Measurements from ENCODE around the gene PRKAG1.

The PRKAG1 gene

DNA sequence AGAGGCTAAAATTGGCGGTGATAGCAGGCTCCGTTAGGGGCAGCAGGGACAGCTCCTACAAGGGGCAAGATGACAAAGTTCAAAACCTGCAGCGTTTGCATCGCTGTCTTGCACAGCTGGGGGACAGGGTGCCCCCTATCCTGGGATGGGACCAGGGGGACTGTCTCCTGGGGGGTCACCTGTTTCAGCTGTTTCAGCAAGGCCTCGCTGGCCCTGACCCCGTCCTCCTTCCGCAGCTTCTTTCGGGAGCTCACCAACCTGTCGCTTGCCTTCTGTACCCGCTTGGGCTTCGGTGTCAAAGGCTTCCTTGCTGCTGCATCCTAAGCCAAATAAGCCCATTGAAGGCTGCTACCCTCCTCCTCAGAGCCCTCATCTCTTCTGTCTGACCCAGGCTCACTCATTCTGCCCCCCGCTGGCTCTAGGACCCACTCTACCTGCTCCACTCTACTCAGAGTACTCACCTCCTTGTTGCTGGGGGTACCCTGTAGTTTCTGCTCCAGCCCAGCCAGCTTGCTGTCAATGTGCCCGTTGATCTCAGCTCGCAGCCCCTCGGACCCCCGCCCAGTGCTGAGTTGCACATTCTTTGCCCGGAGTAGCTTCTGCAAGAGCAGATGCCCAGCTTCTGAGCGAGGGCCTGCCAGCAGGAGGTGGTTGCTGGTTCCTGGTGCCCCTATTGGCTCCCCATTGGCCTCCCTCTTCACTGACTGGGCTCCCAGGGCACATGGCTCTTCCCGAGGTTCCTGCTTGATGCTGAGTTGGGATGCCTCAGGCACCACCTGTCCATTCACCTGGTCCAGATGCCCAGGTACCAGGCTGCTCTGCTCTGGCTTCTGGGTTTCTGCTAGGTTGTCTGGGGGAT lies 12.4 kb upstream of the PRKAG1 start:
- DNase-seq: no peak

DNA sequence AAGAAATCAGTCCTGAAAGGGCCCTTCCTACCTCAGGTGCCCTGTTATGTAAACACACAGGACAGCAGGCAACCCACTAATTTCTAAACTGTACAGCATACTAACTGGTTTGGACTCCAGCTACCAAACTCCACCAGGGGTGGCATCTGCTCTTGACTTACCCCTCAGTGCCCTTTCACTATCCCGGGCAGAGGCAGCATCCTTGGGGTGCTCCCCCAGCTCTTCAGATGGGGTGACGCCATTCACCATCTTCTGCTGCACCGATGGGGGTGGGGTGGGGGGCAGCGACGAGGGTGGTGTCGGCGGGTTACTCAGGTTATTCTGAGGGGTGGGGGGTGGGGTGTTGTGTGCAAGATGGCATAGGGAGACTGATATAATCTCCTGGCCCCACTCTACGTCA lies 11.5 kb upstream of the PRKAG1 start:
- no peak for DNase-seq

DNA sequence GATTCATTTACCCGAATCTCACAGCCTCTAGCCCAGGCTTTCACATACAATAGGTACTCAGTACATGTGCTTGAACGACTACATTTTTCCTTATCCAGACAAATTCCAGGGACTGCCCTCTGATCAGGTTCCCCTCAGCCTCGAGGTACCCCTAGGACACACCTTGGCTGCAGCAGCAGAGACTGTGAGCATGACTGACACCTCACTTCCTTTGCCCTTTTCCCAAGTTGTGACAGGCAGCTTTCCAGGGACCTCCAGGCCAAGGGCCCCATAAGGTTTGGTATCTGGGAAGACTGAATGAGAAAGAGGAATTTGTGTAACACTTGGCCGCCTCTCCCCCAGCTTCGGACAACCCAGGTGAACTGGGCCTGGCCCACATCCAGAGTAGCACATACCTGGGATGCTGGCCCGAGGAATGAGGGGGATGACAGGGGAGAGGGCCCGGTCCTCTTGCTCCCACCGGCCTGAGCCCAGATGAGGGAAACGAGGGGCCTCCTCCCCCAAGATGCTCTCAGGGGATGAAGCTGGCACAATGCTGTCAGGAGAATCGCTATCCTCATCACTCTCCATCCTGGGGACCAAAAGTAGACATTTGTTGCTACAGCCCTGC lies 10.2 kb upstream of the PRKAG1 start:
- DNase-seq: no peak

DNA sequence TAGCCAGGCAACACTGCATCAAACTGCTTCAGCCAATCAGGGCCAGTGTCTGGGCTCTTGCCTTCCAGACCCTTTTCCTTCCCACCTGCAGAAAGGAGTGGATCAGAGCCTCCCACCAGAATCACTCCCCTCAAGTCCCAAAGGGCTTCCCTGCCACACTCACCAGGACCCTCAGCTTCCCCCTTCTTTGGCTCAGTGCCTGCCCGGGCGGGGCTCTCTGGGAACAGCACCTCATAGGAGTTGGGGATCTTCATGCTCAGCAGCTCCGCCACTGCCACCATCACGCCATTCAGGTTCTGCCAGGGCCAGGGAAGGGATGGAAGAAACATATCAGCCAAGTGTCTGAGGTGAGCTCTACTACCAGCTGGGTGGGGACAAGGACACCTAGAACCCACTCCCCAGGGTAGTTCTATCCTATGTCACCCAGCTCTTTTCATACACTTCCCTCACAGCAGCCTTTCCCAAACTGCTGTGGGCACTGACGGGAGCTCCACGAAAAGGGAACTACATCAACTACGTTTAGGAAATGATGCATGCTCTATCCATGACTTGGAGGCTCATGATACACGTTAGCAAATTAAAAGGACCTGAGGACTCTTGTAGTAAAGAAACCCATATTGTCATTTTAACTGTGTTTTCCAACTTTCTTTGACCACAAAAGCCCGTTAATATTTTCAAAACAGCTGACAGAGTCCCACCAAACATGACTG lies 9.4 kb upstream of the PRKAG1 start:
- DNase-seq: no peak

DNA sequence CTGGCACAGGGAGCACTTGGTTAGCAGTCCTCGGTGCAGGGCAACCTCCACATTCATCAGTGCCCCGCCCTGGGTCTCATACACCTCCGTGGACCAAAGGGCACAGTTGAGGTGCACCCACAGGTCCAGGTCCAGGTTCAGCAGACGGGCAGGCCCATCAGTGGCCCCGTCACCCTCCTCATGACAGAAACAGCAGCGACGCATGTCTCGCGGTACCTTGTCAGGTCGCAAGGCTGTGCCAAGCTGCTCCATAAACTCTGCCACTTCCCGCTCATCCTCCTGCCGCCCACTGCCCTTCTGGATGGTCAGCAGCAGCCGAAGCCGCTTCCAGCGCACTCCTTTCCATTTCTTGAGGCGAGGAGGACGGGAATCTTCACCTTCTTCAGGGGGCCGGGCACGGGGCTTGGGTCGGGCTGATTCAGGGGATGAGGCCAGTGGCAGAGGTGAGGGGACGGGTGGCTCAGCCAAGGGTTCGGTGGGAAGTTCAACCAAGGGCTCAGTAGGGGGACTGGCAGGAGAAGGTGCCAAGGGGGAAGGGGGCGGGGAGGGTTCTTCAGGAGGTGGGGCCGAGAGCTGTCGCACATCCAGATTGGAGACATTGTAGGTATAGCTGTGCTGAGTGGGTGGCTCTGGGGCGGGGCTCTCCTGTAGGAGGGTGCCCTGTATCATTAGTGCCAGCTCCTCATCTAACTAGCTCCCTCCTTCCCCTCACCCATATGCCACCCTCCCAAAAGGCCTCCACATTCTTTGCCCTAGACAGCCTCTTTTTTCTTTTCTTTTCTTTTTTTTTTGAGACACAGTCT lies 8.3 kb upstream of the PRKAG1 start:
- no peak for DNase-seq

DNA sequence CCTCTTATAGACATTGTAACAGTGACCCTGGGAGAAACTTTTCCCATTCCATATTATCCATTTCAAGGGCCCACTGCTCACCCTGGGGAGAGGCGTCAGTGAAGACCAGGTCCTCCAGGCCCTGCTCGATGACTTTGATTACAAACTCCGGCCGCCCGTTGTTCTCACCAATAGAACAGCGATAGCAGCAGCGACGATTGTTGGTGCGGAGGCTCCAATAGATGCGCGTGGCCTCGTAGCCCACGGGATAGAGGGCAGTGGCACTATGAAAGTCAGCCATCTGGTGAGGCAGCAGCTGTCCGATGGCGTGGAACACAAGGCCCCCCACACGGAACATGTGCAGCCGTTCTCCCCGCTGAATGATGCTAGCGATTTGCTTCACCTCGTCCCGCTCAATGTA lies 7.5 kb upstream of the PRKAG1 start:
- no peak for DNase-seq

DNA sequence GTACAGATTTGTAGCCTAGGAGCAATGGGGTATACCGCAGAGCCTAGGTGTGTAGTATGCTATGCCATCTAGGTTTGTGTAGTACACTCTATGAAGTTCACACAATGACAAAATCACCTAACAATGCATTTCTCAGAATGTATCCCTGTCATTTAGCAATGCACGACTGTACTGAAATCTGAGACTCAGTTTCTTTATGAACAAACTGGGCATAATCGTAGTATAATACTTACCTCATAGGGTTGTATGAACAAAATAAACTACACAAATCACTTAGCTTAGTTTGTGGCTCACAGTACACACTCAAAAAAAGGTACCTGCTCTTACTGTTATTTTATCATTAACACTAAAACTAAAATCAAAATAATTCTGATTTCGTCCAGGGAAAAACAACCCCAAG lies 6.9 kb upstream of the PRKAG1 start:
- no peak for DNase-seq

DNA sequence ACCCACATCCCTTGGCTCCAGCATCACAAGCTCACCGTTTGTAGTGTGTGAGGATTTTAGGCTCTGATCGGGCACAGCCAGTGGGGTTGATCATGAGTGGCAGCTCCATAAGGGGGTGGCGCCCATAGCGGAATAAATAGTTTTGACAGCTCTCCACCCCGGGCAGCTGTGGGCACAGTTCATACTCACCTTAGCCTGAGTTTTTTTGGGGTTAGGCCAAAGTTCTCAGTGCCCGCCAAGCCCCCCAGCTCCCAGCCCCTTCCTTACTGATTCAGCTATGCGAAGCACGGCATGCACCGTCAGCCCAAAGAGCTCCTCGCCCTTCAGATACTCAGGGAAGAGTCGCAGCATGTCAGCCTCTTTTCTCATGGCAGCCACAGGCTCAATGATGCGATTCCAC lies 6.0 kb upstream of the PRKAG1 start:
- no peak for DNase-seq

DNA sequence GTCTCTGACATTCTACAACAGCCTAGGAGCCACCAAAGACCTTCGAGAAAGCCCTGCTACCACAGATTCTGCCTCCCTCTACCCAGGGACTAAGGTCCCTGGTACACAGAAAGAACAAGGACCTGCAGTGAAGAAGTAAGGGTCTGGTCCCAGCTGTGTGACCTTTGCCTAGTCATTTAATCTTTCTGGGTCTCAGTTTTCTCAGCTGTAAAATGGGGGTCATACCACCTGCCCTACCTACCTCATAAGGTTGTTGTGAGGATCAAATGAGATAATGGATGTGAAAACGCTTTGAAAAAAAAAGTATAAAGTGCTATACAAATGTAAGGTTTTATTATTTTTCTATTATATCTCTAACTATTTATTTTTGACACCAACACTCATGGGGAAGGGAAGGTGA lies 5.2 kb upstream of the PRKAG1 start:
- DNase-seq: no peak

DNA sequence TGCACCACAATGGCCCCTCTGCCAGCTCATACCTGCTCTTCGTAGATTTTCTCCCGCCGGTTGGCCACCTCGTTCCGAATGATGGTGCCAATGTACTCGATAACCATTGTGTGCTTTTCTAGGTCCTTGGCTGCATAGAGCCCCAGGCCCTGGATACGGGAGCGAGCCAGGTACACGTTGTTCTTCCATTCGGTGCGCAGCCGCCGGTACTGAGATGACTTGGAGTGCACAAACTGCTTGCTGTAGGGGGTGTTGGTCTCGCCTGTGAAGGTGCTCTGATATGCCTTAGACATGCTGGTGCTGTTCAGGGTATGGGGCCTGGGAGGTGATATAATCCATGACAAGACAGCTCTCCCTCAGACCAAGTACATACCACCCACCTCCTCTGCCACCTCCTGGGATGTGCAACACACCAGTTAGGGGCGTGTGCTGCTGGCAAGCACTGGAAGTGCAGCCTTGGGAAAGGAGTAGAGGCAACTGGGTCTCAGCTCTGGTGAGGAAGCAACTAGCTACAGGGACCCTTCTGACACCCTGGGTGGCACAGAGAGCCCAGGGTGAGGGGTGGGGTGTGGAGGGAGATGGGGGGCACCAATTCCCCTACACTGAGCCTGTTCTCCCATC lies 4.1 kb upstream of the PRKAG1 start:
- no peak for DNase-seq

DNA sequence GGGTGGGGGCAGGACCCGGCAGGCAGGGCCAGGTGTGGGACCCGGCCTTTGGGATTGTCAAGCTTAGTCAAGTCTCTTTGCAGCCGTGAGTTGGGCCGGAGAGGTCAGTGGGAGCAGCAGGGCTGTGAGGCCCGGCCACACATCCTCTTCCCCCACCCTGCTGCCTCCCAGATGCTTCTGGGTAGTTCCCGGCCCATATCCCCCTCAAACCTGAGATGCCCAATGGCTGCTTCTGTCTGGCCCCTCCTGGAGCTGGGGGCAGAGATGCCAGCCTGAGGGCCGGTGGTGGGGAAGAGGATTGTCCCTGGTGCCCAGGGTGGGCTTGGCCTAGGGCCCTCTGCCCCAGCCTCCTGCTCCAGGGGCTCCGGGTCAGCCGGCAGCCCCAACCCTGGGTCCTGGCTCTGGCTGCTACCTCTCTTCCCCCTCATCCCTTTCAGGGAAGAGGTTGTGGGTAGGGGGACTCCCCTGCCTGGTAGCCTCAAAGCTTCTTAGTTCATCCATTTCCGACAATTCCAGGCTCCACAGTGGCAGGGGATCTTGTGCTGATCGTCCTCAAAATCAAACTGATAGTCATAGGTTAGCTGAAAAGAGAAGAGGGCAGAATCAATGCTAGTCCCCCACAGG lies 2.8 kb upstream of the PRKAG1 start:
- no peak for DNase-seq

DNA sequence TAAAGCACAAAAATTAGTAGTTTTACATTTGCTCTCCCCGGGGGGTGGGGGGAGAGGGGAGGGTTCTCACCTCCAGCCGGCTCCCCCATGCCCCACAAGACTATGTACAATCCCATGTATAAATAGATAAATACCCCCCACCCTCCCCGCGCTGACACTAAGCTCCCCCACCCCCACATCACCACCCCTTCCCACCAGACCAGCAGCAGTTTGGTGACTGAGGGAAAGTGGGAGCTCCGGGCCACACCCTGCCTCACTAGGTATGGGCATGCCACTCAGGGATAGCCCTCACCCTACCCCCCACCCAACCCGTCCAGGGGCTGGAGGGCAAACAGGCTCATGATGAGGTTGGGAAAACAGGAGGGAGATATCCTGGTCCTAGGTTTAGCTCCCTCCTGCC lies 1.9 kb upstream of the PRKAG1 start:
- DNase-seq: no peak

DNA sequence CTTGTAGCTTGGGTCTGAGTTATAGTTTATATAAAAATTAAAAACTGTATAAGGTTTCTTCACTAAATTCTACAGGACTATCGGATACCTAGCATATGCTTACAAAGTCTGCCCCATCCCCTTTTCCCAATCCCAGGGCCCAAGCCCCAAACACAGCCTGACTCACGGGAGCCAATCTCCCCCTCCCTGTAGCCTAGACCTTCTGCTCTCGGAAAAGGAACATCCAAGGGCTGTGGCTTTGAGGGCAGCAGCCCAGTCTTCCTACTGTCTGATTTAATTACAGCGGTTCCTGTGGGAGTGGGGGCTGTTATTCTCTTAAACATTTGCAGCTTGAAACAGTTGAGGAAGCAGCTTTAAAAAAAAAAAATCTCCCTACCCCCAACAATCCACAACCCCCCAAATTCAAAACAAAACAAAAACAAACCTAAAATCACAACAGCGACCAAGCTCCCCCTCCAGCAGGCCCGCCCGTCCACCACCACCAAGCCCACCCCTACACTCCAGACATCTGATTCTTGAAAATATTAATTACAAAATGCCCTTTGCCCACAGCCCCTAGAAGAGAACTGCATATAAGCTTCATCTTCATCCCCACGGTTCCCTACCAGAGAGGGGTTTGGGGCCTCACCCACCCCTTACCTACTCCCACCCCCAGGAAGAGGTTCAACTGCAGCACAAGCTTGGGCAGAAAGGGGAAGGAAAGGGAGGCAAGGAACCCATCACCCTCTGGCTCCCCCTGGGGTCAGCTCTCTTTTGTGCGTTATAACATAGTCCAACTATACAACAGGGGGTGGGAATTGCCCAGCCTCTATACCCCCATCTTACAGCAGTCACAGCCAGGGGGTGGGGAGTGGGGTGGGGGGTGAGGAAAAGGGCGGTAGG lies 1.1 kb upstream of the PRKAG1 start:
- DNase-seq: no peak

DNA sequence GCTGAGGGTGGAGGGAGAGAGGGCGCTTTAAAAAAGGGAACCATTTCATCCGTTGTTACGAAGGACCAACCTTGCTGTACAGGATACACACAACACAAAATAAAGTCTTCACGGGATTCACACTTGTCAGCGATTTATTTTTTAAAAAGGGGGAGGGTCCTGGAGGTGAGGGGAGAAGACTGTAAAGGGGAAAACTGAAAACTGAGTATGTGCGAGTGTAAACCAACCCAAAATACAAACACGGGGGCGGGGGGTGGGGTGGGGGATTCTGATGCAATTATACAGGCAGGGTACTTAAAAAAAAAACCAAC lies 499 bp upstream of the PRKAG1 start:
- DNase-seq: no peak

DNA sequence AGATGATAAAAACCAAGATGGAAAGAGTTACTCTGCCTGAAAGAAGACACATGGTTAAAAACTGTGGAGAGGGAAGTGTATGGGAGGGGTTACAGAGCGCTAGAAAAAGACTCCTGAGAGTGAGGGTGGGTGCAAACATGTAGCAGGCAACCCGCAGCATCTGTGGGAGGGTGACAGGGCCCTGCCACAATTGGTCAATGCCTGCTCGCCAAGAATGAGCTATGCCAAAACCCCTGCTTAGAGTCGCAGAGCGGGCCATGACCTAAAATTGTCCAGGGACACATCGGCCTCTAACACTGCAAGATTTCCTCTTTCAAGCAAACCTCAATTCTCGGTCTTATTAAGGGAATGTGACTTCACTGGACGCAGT lies 700 bp downstream of the PRKAG1 start:
- peak in 1 of 2 donors; percentile 51 for DNase-seq

DNA sequence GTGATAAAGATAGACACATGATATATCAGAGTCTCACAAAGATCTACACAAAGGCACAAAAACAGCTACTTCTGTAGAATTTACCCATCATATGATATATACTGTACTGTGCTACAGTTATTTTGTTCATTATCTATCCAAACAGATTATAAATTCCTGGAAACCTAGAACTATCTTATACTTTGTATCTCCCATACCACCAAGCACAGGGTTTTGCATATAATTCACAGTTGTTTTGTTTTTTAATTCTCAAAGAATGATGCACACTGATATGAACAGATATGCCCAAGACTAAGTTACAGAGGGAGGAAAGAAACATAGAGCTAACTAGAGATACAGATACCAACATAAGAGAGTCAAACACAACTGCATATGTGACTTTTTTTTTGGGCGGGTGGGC lies 3.4 kb downstream of the PRKAG1 start:
- DNase-seq: no peak

DNA sequence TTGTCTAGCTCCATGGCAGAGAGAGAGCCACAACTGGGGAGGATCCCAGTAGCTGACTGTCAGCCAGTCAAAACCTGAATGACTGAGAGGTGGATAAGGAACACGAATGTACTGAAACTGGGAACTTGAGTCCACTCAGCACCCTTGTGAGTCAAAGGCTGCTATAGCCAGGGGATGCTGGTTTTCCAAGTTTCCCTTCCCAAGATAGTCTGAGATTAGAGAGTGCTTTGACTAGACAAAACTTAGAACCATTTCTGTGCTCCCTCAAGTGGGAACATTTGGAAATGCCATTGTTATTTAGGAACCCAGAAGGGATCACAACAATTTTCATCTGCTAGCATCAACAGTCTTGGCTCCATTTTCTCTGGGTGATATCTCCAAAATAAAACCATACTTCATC lies 4.0 kb downstream of the PRKAG1 start:
- no peak for DNase-seq

DNA sequence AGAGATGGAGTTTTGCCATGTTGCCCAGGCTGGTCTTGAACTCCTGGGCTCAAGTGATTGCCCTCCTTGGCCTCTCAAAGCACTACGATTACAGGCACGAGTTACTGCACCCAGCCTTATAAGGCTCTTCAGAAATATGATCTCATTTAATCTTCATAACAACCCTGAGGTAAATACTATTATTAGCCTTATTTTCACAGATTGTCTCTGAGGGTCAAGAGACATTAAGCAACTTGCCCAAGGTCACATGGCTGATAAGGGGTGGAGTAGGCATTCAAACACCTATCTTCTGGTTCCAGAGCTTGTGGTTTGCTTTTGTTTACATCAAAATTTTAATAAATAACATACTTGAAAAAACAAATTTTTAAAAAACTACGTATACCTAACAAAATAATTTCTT lies 5.1 kb downstream of the PRKAG1 start:
- no peak for DNase-seq

DNA sequence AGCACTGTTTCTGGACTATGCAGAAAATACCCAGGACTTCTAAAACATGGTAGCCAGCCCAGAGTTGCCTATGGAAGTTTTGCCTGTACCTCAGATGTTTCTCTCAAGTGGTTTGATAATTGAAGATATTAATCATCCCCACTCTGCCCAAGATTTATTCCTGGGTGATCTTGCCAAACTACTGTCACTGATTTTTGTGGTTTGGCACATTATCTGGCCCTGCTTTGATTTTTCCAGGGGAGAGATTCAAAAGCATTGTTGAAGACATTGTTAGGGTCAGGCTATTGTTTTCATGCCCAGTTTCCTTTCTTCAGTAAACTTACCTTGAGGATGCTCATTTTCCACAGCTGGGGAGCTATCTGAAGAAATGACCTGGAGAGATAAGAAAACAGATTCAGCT lies 5.8 kb downstream of the PRKAG1 start:
- DNase-seq: no peak

DNA sequence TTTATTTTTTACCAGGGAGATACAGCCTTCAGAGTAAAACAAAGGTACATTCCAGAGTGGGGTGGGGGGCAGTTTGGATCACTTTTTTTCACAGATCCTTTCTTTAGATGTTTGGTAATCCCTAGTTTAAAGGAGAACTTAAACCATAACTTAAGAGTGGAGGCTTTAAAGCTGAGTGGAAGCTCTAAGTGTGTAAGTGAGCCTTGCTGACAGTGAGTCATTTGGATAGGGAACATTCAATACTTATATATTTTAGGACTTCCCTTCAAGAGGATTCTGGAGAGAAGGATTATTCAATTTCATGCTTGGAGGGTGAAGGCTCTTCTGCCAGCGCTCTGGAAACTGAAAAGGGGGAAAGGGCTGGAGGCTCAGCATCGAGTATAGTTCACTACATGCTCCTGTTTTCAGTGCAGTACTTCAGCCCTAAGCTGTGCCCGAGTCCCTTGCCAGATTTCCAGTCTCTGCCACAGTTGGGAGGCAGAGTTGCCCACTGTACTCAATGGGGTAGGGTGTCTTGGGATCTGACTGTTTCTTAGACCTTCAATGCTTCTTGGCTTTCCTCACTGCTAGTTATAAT lies 8.4 kb downstream of the PRKAG1 start:
- no peak for DNase-seq

DNA sequence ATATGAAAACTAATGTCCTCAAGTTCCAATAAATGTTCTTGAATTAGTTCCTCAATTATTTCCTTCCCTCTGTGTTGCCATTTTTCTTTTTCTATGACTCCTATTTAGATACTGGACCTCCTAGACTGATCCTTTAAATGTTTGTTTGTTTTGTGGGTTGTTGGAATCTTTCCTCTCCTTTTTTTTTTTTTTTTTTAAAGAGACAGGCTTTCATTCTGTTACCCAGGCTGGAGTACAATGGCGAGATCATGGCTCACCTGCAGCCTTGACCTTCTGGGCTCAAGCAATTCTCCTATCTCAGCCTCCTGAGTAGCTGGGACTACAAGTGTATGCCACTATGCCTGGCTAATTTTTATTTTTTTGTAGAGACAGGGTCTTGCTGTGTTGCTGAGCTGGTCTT lies 9.6 kb downstream of the PRKAG1 start:
- no peak for DNase-seq

Measured in stimulated activated CD4-positive, alpha-beta T cell treated with anti-CD3 and anti-CD28 coated beads, Interleukin-2, amount 100 ng/mL, for 48 hours (primary cell).